GM19467 (cell line): ENCODE measurements around the gene STAC3.
"Not testable (repeated sequence)": the region's sequence is repeated elsewhere in the genome, so short reads cannot be mapped to it uniquely, and the experiment has no call there.

ENCODE experiments used
- ATAC-seq: cut with Tn5 transposase; IDR thresholded peaks from one replicate; pipeline ENCODE4 v1.9.1; 2021; ENCODE audit warnings: mild to moderate bottlenecking, moderate library complexity; ENCODE audit not compliant: unreplicated experiment

The STAC3 gene

DNA sequence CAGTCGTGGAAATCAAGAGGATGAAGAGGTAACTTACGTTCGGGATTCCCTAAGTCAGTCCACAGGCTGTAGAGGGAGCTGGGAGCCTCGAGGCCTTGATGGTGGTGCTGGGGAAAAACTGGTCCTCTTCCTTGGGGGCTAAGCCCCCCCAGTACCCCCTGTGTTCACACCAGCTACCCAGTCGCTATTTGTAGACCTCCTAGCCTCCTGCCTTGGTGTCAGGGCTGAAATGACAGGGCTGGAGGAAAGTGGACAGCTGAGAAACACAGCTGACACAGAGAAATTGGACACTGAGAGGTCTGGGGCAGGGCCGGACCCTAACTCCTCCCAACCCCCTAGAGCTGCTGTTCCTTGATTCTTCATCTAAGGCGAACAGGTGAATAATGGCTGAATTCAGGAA lies at the start of gene STAC3:
Gene STAC3 (minus strand): TSS at position 232 of the 400 bp plus-strand sequence. CDS start 1,551 bp downstream, outside the sequence.
- no peak for ATAC-seq

DNA sequence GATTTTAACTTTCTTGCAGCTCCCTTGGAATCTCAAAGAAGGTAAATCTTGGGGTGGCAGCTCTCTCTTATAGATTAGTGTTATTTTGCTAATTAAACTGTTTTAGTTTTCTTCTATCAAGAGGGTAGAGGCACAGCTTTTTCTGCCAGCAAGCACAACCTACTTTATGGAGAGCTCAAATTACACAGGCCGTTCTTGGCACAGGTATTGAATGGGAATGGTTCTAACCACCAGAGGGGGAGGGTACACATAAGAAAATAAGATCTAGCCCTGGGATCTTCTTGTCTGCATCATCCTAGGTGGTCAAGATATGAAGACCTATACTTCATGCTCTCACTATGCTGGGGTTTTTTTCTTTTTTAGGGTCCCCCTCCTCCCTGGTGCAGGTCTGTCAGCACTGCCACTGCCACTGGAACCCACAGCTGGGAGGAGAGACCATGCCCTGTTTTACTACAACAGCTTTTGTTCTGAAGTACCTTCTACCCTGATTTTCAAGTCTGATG lies 48.6 kb upstream of the STAC3 start:
- no peak for ATAC-seq

DNA sequence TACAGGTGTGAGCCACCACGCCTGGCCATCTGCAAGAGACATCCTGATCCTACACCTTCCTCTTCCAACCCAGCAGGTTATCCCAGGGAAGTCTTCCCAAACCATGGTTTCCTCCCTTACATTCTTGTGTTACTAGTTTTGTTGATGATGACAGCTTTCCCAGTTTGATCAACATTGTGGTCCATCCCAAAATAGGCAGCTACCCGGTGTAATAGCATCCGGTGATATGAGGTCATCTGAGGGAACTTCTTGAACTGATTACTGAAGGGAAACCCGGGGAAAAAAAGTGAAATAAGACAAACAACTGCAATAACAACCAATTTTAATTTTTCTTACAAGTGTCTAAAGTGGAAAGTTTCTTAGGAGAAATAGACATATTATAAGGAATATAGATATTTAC lies 45.3 kb upstream of the STAC3 start:
- ATAC-seq = no peak

DNA sequence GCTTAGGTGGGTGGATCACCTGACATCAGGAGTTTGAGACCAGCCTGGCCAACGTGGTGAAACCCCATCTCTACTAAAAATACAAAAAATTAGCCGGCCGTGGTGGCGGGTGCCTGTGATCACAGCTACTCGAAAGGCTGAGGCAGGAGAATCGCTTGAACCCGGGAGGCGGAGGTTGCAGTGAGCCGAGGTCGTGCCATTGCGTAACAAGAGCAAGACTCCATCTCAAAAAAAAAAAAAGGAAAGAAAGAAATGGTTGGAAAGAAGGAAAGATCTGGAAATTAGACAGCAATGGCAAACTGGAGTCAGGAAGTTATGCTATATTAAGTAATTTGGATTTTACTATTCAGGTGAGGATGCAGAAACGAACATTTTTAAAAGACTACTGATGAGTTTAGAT lies 31.1 kb upstream of the STAC3 start:
- ATAC-seq = not testable (repeated sequence)

DNA sequence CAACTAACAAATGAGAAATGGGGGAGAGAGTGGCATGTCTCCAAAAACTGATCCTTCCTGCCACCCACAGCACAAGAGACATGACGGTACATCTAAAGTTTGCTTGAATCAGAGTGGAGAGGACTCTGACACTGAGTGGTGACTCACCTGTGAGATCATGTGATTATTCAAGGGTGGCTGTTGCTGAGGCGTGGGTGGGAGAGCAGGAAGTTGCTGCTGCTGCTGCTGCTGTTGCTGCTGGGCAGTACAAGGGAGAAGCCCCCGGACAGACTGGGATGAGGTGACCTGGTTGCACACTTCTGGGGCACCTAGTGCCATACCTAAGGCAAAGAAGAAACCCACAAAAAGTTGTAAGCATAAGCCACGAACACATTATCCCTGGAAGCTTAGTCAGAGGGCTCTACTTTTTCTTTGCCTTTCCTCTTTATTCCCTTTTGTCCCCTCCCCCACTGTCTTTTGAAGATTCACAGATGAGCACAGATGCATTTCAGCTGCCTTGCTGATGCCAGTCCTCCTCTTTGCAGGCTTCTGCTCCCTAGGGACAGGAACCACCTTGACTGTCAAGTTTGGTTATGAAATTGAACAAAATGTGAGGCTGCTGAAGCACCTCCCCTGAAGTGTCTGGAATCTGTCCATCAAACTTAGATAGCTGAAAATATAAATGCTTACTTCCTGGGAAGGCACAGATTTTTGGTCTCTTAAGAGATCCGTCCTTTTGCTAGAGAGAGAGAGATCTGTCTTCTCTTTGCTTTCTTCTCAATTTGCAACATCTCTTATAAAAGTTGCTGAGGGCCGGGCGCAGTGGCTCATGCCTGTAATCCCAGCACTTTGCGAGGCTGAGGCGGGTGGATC lies 29.4 kb upstream of the STAC3 start:
- ATAC-seq = peak; percentile 84

DNA sequence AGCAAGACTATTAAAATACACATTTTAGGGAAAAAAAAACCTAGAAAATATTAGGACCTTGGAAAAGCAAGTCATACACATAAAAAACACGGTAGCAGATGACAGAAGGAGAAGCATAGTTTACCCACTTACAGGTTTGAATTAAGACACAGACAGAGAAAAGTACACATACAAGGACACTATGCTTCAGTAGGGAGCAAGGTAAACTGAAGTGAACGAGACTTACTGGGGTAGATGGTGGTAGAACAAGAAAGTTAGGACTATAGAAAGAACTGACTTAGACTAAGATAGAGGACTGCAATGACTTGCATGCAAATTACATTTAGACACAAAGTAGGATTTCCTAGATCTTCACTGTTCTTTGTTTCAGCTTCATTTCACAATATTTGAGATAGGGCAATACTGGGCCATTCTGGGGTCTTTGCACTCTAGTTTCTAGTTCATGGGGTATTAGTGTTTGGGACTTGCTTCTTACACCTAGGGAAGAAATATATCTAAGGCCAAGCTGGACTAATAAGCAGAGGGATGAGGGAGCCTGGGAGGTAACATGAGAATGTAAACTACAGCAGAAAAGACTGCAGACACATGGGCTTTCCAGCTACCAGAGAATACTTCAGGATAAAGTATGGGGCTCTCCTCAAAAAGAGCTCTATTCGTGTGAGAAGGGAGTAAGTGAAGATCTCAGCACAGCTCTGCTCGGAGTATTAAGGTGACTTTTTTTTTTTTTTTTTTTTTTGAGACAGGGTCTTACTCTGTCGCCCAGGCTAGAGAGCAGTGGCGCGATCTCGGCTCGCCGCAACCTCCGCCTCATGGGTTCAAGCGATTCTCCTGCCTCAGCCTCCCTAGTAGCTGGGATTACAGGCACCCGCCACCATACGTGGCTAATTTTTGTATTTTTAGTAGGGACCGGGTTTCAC lies 27.7 kb upstream of the STAC3 start:
- ATAC-seq = no peak

DNA sequence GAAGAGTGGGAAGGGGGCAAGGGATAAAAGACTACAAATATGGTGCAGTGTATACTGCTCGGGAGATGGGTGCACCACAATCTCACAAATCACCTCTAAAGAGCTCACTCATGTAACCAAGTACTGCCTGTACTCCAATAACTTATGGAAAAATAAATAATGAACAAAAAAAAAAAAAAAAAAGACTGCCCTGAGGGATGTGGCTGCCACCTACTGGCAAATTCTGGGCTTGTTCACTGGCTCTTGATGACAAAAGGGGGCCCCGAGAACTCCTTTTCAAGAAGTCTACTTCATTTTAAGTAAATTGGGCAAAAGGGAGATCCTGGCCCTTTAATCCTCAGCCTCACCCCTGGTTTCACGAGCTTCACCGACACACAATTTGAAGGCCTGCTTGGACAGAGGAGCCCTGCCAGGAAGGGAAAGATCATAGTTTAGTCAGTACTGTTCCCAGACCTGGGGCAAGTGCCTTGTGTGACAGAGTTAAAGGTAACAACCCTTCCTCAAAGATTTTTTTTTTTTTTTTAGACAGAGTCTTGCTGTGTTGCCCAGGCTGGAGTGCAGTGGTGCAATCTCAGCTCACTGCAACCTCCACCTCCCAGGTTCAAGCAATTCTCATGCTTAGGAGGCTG lies 26.1 kb upstream of the STAC3 start:
- no peak for ATAC-seq

DNA sequence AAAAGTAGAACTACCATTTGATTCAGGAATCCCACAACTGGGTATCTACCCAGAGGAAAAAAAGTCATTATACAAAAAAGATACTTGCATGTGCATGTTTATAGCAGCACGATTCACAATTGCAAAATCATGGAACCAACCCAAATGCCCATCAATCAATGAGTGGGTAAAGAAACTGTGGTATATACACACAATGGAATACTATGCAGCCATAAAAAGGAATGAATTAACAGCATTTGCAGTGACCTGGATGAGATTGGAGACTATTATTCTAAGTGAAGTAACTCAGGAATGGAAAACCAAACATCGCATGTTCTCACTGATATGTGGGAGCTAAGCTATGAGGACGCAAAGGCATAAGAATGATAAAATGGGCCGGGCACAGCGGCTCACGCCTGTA lies 25.2 kb upstream of the STAC3 start:
- not testable (repeated sequence) for ATAC-seq

DNA sequence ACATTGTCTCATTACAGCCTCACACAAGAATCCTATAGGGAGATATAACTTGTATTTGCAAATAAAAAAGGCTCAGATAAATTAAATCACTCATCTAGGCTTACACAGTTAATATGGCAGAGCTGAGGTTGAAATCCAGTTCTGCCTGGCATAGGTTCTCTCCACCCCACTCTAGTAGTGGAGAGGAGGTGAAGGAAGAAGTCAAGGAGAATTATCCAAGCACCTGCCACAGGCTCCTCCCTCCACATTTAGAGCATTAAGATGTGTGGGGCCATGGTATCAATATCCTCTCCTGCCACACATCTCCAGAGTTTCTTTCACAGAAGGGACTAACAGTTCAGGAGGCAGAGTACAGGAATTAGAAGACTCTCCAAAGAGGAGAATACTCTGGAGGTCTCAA lies 22.5 kb upstream of the STAC3 start:
- no peak for ATAC-seq

DNA sequence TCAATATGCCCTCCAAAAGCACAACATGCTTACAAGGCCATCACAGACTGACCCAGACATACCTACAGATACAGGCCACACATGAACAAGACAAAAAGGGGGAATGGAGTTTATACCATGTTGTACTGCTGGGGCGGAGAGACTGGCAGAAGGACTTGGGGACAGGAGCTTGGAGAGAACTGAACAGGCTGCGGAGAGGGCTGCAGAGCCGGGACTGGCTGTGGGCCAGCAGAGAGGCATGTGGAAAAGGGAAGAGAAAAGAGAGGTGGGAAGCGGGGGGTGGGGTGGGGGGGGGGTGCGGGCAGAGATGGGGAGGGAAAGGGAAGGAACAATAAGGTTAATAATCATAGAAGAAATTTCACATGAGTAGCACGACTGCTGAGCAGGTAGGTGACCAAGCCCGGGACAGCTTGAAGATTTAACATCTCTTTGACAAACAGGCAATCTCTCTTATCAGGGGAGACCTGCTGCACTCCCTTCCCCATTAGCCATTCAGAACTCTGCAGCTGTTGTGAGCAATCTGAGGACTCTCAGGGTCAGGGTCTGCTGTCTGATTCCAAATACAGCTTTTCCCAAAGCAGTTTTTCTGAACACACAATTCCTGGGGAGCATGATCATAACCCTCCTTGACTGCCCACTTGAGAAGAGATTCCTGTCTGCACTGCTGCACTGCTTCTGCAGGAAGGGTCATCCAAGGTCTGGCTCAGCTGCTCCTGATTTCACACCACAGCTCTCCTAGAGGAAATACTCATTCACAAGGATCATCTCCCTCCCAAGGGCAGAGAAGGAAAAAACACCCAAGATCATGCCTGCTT lies 21.6 kb upstream of the STAC3 start:
- no peak for ATAC-seq

DNA sequence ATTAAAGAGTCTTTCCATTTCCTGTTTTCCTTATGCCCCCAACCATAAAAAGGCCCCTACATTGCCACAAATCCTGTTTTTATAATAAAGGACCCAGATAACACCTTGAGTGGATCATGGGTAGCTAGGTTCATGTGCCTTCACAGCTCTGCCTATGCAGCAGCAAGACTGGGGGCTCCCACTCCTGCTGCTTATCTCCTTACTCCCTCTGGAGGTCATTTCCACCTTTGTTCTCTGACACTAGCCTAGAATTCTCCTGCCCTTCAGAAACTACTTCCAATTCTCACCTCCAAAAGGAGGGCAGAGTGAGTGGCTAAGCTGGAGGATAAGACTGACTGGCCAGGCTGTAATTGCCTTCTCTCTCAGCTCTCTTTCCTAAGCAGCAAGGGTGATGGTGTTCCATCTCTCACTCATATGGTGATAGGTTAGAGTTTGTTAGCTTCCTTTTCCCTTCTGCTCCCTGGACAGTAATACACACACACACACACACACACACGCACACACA lies 20.0 kb upstream of the STAC3 start:
- ATAC-seq = no peak

DNA sequence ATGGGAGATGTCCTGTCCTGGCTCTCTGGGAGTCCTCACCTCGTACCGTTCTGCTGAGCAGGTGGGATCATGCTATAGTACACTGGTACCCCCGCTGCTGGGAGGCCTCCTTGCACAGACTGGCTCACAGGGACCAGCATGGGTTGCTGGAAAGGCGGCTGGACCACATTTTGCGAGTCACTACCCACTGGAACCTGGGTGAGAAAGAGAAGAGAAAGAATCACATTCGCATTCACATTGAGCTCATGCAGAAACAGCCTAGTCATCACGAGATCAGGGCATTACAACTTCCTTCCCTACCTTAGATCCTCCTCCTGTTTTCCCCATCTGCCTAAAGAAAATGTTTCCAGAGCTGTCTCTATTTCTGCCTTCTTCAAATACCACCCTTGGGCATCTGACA lies 17.3 kb upstream of the STAC3 start:
- ATAC-seq = no peak

DNA sequence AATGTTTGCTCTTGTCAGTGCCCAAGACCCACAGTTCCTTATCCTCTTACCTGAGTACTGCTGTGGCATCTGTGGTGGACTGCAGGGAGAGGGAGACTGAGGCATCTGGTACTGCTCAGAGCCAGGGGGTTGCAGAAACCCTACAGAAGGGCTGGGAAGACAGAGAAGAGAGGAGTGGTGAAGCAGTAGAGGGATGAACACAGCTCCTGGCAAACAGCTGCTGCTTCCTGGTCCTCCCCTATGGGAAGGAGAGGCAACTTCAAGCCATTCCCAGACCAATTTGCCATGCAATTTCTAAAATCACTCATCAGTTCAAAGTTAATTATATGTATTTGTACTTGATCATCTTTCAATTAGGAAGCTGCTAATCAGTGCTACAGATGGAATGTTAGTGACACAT lies 15.7 kb upstream of the STAC3 start:
- ATAC-seq = no peak

DNA sequence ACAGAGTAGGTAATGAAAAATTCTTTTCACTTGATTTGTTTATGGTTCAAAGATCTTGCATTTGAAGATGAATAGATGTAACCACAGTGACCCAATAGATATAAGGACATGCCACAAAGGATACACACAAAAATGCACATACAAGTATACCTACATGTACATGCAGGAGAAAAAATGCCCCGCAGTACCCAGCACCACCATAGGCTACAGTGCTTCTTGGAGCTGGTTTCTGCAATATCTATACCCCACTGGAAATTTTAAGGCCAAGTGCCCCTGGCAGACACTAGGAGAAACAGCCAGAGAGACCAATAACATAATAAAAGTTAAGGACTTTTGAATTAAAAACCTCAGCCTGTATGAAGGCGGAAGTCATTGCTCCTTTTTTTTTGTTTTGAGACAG lies 12.1 kb upstream of the STAC3 start:
- ATAC-seq = no peak

DNA sequence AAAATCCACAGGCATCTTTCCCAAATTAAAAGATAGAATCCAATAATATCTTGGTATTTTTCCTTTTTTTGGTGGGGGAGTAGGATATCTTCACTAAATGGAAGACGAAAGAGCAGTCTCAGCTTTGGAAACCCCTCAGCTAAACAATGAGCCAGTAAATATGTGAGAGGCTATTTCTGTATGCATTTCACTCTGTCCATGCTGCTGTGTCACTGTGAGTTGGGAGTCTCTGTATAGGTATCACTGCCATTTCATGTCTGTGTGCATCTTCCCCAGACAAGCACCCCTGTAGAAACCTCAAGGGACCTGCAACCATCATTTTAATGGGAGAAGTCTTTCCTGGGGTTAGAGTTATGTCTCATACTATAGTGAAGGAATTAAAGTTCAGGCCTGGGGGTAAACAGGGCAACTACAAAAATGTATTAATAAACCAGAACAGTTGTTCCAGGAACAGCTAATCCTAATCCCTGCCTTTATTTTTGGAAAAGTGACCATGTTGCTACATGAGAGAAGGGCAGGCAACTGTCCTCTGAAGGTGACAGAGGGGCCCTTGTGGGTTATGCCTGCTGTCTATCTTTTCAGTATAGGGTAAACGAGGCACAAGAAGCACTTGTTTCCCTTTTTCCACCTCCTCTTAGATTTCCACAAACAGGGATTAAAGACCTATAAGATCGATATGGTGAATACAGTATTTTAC lies 11.3 kb upstream of the STAC3 start:
- no peak for ATAC-seq

DNA sequence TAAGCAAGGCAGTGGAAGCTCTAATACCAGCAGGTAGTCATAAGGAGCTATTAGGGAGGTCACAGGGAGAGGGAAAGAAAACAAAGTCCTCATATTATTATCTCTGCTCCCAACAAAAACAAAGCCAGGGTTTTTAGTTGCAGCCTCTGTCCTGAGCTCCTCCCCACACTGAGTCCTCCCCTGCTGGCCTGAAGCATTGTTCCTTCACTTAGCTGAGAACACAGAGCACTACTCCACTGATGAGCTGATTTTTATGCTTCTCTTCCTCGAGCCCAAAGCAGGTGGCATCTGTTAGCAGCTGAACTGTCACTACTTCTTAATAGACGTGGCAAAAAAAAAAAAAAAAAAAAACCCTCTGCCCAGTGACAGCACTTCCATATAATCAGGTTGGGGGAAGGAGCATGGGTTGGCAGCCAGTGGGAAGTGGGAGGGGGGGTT lies 10.5 kb upstream of the STAC3 start:
- ATAC-seq = no peak

DNA sequence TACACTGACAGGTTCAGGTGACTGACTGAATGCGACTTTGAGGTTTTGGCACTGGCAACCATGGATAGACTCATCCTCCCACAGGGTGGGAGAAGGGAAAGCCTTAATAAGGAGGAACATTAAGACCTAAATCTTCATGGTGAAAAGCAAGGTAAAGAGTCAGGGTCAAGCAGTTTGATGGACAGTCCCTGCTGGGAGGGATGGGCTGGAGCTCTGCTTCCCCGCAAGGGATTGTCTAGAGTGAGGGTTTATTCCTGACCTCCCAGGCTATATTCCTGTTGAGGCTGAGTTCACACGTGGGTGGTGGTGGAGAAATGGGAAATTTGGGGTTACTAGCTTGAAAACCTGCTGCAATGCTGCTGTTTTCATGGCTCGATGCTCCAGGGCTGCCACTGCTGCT lies 9.4 kb upstream of the STAC3 start:
- ATAC-seq = no peak

DNA sequence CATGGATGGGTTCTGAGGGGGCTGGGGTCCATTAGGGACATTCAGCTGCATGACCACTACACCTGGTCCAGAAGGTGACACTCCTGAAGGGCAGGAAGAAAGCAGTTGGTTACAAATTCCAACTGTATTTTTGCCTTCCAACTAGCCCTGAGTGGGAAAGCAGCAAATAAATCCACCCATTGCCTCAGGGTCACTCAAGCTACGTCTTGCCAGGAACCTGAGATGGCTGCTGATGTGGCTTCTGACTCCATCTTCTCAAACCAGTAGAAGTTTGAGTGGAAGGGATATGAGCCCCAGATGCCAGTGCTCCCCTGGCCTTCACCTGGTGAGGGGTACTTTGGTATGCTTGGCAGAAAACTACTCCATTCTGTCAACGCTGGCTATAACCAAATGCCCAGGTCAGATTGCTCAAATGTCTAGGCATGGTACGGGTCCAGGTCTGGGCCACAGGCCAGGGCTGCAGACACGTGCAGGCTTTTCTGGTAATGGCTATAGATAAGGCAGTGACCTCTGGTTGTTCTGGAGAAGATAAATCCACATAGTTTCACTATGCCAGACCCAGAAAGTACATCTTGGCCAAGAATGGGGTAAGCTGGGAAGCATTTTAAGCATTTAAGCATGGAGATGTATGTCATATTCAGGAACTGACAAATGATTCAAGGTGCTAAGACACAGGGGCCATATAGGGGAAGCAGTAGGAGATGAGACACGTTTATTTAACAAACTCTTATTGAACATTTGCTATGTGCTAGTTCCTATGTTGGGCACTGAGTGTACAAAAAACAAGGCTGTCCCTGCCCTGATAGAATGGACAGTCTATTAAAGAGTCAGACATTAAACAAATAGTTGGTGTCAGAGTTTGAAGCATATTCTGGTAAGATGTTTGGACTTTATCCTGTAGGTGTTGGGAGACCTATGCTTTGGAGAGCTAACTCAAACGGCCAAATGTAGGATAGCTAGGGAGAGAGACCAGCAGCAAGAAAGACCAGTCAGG lies 8.3 kb upstream of the STAC3 start:
- no peak for ATAC-seq
